ENCODE measurements around the gene MMRN2. TPM values are rescaled to one million over a fixed set of nuclear protein-coding genes. Genes with fewer than 3 reads are reported as not detected.
A peak's percentile ranks its signal among the peaks of the same experiment; 100 is the strongest.

The MMRN2 gene
- total RNA-seq, 1 experiment from 2014 or later = not detected

DNA sequence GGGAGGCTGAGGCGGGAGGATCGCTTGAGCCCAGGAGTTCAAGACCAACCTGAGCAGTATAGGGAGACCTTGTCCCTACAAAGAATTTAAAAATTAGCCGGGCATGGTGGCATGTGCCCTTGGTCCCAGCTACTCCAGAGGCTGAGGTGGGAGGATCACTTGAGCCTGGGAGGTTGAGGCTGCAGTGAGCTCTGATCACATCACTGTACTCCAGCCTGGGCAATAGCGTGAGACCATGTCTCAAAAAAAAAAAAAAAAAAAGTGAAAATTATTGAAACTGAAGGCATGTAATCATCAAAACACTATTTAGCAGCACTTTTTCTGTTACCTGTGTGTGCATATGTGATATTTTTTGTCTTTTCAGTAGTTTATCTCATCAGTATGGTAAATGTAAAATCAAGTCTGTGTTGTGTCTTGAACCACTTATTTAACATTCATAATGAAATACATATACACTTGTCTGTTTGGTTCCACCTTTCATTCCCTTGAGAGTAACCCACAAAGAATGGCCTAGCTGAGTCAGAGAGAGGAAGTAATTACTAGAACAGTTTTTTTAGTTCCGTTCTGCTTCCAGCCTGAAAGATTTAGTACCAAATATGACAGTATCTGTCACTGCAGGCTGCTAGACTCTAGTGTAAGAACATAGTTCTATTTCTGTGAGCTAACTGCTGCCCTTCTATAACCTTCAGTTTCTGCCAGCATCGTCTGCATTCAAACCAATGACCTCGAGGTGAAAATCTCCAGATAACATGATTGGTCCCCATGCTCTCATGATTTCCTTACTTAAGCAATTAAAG is 68.6 kb downstream of the MMRN2 start:
- peak; percentile 80 for DNase-seq (ENCODE audit: low spot score)

Other genes with a start within 250 kb of the MMRN2 start
- gene BMPR1A, start 201.0 kb downstream of the MMRN2 start, total RNA-seq (2014; rRNA removed; shearing (Covaris generic)) = 50.1 and 57.2 TPM in 2 replicates
- gene SNCG, start 984 bp upstream of the MMRN2 start, total RNA-seq (2014; rRNA removed; shearing (Covaris generic)) = 8.8 and 16.0 TPM in 2 replicates
- gene ADIRF, start 10.9 kb upstream of the MMRN2 start, total RNA-seq (2014; rRNA removed; shearing (Covaris generic)) = not detected in 2 replicates
- not detected in 2 replicates for gene FAM25A, start 62.7 kb upstream of the MMRN2 start, total RNA-seq (2014; rRNA removed; shearing (Covaris generic))
- 188 and 202 TPM in 2 replicates for gene GLUD1, start 137.2 kb upstream of the MMRN2 start, total RNA-seq (2014; rRNA removed; shearing (Covaris generic))
- gene SHLD2, start 137.6 kb upstream of the MMRN2 start, total RNA-seq (2014; rRNA removed; shearing (Covaris generic)) = 46.7 and 58.8 TPM in 2 replicates

All from A172 (cell line).